ENCODE data around the gene PRKCA.
A peak's percentile ranks its signal among the peaks of the same experiment; 100 is the strongest.

PRKCA gene

GRCh38 chr17:66636111-66636510 is 333.7 kb downstream of the PRKCA start:
- DNase-seq, result no peak
- no peak for TF ChIP-seq POLR2A (IDR thresholded peaks at IDR 0.05; ENCODE audit: low read length)
- no peak for TF ChIP-seq GATA1 (IDR thresholded peaks at IDR 0.05; ENCODE audit: low read depth, low read length)

DNA sequence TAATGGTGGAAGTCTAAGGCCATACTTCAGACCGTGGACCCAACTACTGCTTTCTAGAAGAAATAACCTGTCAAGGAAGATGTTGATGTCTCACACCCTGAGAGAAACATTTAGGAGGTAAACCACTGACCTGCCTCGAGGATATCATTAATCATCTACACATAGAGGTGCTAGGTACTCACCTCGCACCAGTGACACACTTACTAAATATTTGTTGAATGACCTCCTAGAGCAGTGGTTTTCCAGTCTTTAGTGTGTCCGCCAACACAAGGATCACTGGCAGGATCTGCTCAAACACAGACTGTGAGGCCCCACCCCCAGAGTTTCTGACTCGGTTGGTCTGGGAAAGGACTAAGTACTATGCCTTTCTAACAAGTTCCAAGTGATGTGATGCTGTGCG is 335.1 kb downstream of the PRKCA start:
- DNase-seq, result no peak
- TF ChIP-seq GATA1 (IDR thresholded peaks at IDR 0.05; ENCODE audit: low read depth, low read length) (no peak), POLR2A (IDR thresholded peaks at IDR 0.05; ENCODE audit: low read length) (no peak)

DNA sequence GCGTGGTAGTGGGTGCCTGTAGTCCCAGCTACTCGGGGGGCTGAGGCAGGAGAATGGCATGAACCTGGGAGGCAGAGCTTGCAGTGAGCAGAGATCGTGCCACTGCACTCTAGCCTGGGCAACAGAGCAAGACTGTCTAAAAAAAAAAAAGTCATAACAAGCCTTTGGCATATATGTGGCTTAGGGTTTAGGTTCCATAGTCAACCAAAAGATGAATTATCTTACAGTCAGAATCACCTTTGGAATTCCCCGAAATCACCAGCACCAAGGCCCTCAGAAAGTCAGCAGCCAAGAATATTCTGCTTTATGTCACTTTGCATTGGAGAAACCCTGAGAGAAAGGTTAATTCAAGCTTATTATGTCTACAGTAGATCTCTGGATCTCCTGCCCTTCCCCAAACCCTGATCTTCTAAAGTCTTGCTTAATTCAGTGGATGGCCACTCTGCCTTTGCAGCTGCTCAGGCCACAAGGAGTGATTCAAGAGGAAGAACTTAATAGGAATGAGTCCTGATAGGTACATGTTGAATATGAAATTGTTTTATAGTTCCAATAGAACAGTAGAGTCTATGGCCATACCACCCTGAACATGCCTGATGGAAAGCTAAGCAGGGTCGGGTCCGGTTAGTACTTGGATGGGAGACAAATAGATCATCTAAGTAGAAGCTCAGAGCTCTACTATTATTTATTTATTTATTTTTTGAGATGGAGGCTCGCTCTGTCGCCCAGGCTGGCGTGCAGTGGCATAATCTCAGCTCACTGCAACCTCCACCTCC is 336.5 kb downstream of the PRKCA start:
- TF ChIP-seq POLR2A (IDR thresholded peaks at IDR 0.05; ENCODE audit: low read length), result no peak
- no peak for TF ChIP-seq GATA1 (IDR thresholded peaks at IDR 0.05; ENCODE audit: low read depth, low read length)
- no peak for DNase-seq

DNA sequence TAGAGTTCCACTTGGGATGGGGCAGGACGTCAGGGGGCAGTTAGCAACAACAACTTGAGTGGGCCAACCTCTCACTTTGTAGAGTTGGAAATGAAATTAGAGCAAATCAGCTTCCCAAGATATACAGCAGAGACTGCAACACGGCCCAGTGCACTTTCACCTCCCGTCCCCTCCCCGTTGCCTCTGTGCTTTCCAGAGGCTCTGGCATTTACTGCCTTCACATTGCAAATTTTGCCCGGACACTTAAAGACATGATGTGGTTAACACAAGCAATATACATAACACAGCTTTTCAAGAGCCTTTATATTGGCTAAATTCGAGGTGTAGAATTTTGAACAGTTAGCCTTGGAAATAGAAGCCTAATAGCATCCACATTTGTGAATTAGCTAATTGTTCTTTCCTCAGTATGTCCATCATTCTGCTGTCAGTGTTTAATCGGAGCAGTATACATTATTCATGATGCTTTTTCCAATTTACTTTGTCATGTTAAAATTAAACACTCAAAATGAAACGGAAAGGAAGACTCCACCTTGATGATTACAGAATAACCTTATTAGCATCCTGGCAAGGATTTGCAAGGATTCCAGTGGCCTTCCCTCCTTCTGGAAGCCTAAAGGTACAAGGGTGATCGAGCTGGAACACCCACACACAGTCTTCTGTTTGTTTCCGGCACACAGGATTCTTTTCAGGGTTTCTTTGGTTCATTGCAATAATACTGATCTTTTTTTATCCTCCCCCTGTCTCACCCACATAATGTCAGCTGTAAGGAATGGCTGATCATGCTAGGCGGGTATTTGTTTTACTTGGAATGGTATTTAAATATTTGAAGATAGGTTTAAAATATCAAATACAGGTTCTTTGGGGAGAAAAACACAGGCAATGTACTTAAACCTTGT is 341.6 kb downstream of the PRKCA start:
- TF ChIP-seq POLR2A (IDR thresholded peaks at IDR 0.05; ENCODE audit: low read length), result no peak
- no peak for TF ChIP-seq GATA1 (IDR thresholded peaks at IDR 0.05; ENCODE audit: low read depth, low read length)
- DNase-seq, result no peak

DNA sequence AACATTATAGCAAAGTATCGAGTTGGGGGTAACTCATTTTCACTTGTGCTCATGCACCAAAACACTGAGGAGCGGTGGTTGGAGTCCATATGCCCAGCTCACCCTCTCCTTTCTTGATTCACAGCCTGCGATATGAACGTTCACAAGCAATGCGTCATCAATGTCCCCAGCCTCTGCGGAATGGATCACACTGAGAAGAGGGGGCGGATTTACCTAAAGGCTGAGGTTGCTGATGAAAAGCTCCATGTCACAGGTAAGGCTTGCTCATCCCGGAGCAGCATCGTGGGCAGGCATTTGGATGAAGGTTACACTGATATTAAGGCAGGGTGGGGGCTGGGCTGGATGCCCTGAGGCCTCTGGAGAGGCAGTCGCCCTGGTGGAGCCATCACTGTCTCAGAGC is 342.8 kb downstream of the PRKCA start:
- no peak for DNase-seq
- TF ChIP-seq GATA1 (IDR thresholded peaks at IDR 0.05; ENCODE audit: low read depth, low read length) (no peak), POLR2A (IDR thresholded peaks at IDR 0.05; ENCODE audit: low read length) (no peak)

DNA sequence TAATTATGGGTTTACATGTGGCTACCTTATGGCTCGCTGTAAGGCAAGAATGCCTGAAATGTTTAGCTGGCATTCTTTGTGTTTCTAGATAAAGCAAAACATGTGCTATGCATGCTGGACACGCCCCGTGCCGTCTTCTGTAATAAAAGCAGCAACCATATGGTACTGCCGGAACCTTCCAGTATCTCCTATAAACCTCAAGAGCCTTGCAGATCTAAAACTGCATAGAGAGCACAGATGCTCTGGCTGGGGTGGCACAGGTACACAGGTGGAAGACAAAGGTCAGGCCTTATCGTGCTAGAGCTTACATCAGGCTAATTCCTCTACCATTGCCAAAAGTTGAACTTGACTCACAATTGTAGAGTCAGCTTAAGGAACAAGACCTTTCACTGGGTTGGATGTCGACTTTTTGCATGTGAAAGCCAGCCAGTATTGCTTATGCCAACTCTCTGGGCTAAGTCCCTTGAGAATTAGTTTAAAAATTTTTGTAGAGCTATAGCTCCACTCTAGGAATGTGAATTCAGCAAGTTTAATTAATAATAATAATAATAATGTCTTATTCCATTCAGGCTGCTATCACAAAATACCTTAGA is 345.1 kb downstream of the PRKCA start:
- no peak for DNase-seq
- TF ChIP-seq POLR2A (IDR thresholded peaks at IDR 0.05; ENCODE audit: low read length), result no peak
- no peak for TF ChIP-seq GATA1 (IDR thresholded peaks at IDR 0.05; ENCODE audit: low read depth, low read length)

- TF ChIP-seq GATA1 (IDR thresholded peaks at IDR 0.05; ENCODE audit: low read depth, low read length), result no peak
- no peak for TF ChIP-seq POLR2A (IDR thresholded peaks at IDR 0.05; ENCODE audit: low read length)
- DNase-seq, result no peak
Observed at GRCh38 chr17:66649818-66650543, 347.6 kb downstream of the PRKCA start.

DNA sequence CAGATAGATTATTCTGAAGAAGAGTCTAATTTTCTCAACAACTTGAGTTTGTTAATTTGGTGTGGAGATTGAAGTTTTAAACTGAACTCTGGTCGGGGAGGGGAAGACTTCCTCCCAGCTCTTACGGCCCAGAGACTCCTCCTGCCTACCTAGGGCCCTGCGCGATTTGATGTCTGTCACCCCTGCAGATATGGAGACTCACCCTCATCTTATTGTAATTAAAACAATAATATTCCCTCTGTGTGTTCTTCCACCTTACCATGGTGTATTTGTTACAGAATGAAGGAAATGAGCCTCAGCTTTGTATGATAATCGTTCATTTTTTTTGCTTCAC is 348.1 kb downstream of the PRKCA start:
- no peak for DNase-seq
- no peak for TF ChIP-seq POLR2A (IDR thresholded peaks at IDR 0.05; ENCODE audit: low read length)
- TF ChIP-seq GATA1 (IDR thresholded peaks at IDR 0.05; ENCODE audit: low read depth, low read length), result no peak

- no peak for DNase-seq
- TF ChIP-seq GATA1 (IDR thresholded peaks at IDR 0.05; ENCODE audit: low read depth, low read length), result no peak
- no peak for TF ChIP-seq POLR2A (IDR thresholded peaks at IDR 0.05; ENCODE audit: low read length)
Observed at GRCh38 chr17:66652840-66653507, 350.6 kb downstream of the PRKCA start.

DNA sequence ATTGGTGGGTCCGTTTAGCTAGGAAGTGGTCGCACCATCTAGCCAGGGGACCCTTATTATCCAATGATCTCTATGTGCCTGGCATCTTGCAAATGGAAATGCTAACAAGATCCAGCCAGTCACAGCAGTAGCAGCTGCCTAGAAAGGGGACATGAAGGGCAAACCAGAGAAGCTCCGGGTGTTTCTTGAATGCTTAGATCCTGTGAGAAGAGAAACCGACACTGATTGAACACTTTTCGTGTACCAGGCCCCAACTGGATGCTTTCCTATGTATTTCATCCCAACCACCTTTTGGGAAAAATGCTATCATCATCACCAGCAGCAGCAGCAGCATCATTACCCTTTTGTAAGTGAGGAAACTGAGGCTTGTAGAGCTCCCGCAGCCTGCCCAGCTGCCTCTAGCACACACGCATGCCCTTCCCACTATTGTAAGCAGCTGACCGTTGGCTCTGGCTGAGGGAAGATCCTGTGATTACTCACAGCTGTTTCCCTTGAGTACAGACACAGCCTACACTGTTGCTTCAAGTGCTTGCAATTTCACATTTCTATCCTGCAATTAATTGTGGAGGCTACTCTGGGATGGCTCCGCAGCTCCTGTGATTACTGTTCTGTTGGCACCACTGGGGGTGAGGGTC is 351.8 kb downstream of the PRKCA start:
- TF ChIP-seq POLR2A (IDR thresholded peaks at IDR 0.05; ENCODE audit: low read length), result no peak
- no peak for TF ChIP-seq GATA1 (IDR thresholded peaks at IDR 0.05; ENCODE audit: low read depth, low read length)
- no peak for DNase-seq

- DNase-seq, result no peak
- no peak for TF ChIP-seq GATA1 (IDR thresholded peaks at IDR 0.05; ENCODE audit: low read depth, low read length)
- no peak for TF ChIP-seq POLR2A (IDR thresholded peaks at IDR 0.05; ENCODE audit: low read length)
Observed at GRCh38 chr17:66654764-66655163, 352.4 kb downstream of the PRKCA start.

DNA sequence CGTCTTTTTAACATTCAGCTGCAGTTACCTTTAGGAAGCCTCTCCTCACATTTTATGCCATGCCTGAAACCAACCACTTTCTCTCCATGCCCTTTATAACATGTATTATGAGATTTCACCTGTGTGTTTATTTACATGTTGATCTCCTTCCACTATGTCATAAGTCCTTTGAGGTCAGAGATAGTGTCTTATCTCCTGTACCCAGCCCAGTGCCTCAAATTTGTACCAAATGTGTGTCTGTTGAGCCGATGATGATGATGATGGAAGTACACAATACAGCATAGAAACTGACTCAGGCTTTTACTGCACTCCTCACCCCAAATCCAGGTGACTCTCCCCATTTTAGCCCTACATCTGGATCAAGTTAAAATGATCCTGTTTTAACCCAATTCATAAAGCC is 353.0 kb downstream of the PRKCA start:
- DNase-seq, result peak in 1 of 2 experiments; percentile 34
- TF ChIP-seq GATA1 (IDR thresholded peaks at IDR 0.05; ENCODE audit: low read depth, low read length) (no peak), POLR2A (IDR thresholded peaks at IDR 0.05; ENCODE audit: low read length) (no peak)

GRCh38 chr17:66655861-66656260 is 353.4 kb downstream of the PRKCA start:
- no peak for DNase-seq
- TF ChIP-seq GATA1 (IDR thresholded peaks at IDR 0.05; ENCODE audit: low read depth, low read length) (no peak), POLR2A (IDR thresholded peaks at IDR 0.05; ENCODE audit: low read length) (no peak)

Measured in erythroblast (primary cell).